PFSK-1 (cell line): ENCODE data around the gene LOXL3.

ENCODE experiments used
- POLR2AphosphoS5 ChIP-seq: IDR thresholded peaks from 2 replicates; pipeline ENCODE4 v1.6.1; 2012; ENCODE audit warnings: low read depth, mild to moderate bottlenecking, control low read depth, low read length, moderate library complexity
- TF ChIP-seq, protein P1 (sequence below), 2 experiments: IDR thresholded peaks; 2 replicates each; pipeline versions ENCODE4 v1.6.1 to v1.8.0; 2011 to 2012; ENCODE audit warnings: low read depth in 2 of 2, low read length in 2 of 2, control low read depth in 1 of 2, inconsistent platforms in 1 of 2, mild to moderate bottlenecking in 1 of 2, moderate library complexity in 1 of 2; ENCODE audit not compliant: insufficient read depth in 1 of 2

DNA sequence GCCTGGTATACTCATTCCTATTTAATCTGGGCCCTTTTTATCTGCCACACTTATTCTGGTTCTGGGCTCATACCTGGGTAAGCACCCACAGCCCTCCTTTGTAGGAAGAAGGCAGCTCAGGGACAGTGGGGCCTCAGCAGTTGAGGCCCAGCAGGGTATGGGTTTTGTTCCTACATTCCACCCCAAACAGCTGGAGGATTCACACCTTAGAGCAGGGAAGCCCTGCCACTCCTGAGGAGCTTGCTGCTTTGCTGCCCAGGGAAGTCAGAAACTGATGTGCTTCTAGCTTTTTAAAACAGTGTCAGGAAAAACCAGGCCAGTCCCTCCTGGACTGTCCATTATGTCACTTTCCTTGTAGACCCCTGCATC, 53.2 kb downstream of the LOXL3 start:
- TF ChIP-seq, protein P1, sequence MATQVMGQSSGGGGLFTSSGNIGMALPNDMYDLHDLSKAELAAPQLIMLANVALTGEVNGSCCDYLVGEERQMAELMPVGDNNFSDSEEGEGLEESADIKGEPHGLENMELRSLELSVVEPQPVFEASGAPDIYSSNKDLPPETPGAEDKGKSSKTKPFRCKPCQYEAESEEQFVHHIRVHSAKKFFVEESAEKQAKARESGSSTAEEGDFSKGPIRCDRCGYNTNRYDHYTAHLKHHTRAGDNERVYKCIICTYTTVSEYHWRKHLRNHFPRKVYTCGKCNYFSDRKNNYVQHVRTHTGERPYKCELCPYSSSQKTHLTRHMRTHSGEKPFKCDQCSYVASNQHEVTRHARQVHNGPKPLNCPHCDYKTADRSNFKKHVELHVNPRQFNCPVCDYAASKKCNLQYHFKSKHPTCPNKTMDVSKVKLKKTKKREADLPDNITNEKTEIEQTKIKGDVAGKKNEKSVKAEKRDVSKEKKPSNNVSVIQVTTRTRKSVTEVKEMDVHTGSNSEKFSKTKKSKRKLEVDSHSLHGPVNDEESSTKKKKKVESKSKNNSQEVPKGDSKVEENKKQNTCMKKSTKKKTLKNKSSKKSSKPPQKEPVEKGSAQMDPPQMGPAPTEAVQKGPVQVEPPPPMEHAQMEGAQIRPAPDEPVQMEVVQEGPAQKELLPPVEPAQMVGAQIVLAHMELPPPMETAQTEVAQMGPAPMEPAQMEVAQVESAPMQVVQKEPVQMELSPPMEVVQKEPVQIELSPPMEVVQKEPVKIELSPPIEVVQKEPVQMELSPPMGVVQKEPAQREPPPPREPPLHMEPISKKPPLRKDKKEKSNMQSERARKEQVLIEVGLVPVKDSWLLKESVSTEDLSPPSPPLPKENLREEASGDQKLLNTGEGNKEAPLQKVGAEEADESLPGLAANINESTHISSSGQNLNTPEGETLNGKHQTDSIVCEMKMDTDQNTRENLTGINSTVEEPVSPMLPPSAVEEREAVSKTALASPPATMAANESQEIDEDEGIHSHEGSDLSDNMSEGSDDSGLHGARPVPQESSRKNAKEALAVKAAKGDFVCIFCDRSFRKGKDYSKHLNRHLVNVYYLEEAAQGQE (IDR thresholded peaks at IDR 0.05; ENCODE audit: insufficient read depth in 1 of 2, low read depth in 2 of 2, low read length in 2 of 2), result no peak
- TF ChIP-seq POLR2AphosphoS5, result no peak
